GM18511 (cell line): ENCODE data around the gene BBS12.
A peak's percentile ranks its signal among the peaks of the same experiment; 100 is the strongest.
"Not testable (repeated sequence)": the region's sequence is repeated elsewhere in the genome, so short reads cannot be mapped to it uniquely, and the experiment has no call there.

ENCODE experiments used
- ATAC-seq: cut with Tn5 transposase; IDR thresholded peaks from one replicate; pipeline ENCODE4 v1.9.1; 2021; ENCODE audit warnings: mild to moderate bottlenecking, moderate library complexity; ENCODE audit not compliant: unreplicated experiment

BBS12 gene

DNA sequence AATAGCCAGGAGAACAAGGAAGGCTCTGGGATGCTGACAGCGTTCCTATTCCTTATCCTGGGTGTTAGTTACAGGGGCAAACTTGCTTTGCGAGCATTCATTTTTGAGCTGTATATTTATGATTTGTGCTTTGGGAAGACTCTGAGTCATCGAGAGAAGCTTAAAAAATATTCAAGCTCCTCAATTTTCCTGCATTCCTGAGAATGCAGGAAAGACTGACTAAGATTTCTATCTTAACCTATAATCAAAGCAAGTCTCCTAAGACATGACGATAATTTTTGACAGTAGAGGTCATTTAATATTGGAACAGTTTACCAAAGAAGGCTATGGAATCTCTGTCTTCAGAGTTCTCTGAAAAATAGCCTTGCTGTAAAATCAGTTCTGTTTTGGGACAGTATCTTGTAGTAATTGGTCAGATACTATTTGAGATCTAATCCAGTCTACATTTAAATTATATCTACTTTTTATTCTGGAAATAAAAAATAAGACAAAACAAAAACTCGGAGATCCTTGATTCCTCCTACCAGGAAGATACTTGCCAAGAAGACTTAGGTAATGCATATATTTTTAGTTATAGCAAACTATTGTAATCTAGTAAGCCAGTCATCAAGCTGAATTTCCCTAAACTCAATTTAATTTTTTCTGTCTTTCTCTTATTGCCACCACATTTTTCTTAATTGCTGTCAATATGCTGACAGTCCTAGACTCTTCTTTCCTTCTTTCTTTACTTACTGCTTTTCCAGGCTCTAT is 31.7 kb downstream of the BBS12 start:
- no peak for ATAC-seq

DNA sequence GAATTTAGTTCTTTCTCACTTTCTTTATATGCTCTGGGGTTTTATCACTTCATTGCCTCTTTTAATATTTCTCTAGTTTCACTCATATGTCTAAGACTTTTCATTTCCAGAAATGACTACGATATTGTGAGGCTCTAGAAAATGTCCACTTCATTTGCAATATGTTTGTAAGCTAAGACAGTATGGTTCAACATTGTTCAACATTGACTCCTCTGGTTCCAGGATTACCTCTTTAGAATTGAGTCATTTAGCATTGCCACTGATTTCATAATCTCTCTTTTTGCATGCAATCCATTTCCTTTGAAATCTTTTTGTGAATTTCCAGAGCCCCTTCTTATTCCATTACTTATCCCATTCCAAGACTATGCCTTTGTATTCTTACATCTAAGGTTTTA is 32.3 kb downstream of the BBS12 start:
- peak; percentile 92 for ATAC-seq

GRCh38 chr4:122765692-122766352 is 33.3 kb downstream of the BBS12 start:
- ATAC-seq, result no peak

GRCh38 chr4:122766353-122766705 is 33.8 kb downstream of the BBS12 start:
- no peak for ATAC-seq

DNA sequence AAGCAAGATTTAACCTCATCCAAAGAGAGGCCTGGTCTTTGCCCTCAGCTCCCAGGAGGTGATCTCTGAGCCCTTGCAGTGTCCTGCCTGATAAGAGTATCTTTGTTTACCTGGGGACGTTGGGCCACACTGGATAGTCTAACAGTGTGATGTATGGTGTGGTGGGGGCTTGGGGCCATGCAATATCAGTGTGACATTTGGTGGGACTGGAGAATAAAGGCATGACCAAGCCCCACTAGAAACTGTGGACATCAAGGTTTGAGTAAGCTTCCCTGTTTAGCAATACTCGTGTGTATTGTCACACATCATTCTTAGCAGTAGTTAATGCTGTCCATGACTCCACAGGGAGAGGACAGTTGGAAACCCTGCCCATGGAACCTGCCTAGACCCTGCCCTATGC is 34.4 kb downstream of the BBS12 start:
- ATAC-seq, result no peak

- no peak for ATAC-seq
These were observed 39.2 kb downstream of the BBS12 start for GRCh38 chr4:122771724-122772123.

DNA sequence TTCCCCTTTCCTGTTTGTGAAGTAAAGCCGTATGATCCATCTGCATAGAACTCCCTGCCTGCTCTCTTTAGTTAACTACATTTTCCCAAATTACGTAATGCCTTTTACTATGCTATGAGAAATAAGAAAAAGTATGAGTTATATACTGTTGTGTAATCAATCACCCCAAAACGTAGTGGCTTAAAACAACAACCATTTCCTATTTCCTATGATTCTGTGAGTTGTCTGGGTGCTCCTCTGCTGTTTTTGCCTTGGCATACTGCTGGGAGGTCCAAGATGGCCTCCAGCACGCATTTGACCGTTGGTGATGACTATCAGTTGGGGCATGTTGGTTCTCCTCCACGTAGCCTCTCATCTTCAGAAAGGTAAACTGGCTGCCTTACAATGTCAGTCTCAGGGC is 39.8 kb downstream of the BBS12 start:
- no peak for ATAC-seq

DNA sequence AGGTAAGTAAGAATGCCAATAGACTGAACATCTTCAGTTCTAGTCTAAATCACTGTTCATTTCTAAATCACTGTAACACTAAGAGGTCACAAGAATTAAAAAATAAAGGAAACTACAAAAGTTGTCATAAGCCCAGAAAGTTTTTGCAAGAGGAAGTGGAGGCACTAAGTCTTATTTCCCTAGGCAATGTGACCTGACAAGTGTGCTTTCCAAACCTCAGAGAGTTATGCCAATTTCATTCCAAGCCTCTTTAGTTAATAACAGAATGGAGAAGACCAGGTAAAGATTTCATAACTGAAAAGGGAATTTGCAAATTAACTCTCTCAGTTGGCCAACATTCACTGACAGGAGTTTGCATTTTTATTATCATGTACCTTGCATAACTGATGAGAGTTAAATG is 40.5 kb downstream of the BBS12 start:
- ATAC-seq, result no peak

- ATAC-seq, result no peak
These were observed 42.5 kb downstream of the BBS12 start for GRCh38 chr4:122775039-122775438.

DNA sequence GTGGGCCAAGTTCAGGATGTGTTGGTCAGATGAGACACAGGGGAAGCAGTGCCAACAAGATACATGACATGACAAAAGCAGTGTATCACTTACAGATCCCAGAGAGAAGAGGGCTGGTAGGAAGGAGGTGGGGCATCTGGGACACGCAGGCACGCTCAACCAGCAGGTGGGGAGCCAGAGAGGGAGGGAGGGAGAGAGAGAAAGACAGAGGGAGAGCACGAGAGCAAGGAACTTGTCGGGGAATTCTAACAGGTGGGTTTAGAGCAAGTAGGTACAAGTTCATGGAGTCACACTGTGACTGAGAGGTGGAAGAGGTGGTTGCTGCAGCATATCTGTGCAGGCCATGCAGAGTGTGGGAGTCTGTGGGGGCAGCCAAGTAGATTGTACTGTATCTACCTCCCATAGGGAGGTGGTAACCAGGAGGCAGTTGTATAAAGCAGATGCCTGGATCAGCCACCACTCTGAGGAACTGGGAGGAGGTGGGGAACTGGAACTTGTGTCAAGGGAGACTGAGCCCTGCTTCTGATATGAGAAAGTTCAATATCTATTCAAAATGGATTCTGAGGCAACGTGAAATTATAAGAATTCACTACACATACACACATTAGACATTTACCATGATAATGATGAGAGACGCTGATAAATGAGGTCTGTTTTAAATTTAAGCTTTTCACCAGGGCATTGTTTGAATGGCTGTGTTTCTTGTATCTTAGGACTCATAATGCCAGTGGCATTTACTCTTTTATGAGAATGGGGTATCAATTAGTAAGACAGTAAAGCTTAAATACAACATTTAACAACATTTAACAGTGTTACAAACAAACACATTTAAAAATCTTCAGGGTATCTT is 43.7 kb downstream of the BBS12 start:
- no peak for ATAC-seq

- ATAC-seq, result no peak
These were observed 44.4 kb downstream of the BBS12 start for GRCh38 chr4:122776916-122777315.

GRCh38 chr4:122777846-122778673 is 45.6 kb downstream of the BBS12 start:
- no peak for ATAC-seq

DNA sequence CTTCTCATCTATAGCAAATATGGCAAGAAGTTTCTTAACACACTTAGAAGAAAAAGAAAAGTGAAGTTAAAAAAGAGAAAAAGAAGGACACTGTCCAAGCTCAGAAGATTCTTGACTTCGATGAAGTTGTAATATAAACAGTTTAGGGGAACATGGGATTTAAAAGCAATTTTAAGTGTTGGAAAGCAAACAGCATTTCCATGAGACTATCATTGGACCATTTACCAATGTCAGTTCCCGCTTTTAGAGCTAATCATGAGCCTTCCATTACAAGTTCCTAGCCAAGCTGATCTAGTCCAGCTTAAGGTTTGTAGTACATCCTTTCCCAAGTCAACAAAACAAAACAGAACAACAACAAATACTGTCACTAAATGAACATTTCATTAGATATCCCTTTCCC is 49.0 kb downstream of the BBS12 start:
- ATAC-seq, result no peak

DNA sequence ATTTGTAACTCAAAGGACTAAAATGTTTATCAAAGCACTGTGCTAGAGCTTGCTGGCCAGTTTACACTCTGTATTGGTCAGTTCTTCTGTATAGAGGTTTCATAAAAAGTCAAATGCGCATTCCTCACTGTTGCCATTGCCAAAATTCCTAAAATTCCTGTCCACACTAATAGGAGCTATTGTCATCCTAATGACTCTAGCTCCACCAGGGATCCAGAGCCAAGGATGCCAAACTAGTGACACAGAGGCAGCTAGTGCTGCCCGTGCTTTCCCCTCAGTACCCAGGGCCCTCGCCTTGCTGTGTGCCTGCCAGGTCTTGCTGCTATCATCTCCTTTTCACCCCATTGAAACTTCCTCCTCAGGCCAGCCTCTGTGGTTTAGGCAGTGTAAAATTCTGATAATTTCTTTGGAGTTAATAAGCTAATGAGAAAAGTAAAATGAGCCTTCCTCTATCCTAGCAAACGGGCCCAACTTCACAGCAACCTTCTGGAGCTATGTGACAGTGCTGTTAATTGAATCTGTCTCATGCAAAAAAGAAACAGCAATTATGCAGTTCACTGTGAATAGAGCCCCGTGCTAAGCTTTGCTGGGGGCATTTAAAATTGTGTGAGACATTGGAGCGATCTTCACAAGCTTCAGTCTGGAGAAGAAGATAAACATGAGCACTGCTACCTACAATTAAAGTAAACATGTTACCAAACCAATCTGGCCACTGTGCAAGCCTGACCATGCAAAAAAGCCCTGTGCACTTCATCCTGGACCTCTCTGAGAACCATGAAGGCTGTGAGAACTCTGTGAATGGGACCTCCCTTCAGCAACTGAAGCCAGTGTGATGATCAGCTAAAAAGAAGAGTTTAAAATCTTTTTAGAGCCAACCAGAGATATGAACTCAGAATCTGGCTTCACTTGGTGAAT is 51.1 kb downstream of the BBS12 start:
- no peak for ATAC-seq

DNA sequence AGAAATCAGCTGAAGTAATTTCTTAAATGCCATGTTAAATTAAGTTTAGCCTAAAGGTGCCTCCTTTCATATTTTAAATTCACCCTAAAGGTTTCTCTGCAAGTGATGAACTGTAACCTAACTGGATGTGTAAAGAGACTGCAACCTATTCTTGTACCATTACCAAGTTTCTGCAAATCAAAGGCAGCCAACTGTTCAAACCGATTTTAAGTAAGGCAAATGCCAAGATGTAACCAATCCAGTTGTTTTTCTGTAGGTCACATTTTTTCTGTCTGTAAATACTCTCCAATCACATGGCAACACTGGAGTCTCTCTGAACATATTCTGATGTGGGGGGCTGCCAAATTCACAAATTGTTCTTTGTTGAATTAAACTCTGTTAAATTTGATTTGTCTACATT is 51.8 kb downstream of the BBS12 start:
- ATAC-seq, result no peak

DNA sequence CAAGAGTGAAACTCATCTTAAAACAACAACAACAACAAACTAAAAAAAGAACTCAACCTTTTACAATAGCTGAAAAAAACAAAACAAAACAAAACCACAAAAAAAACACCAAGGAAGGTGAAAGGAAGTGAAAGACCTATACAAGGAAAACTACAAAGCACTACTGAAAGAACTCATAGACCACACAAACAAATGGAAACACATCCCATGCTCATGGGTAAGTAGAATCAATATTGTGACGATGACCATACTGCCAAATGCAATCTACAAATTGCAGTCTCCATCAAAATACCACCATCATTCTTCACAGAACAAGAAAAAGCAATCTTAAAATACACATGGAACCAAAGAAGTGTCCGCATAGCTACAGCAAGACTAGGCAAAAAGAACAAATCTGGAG is 52.6 kb downstream of the BBS12 start:
- ATAC-seq, result no peak

GRCh38 chr4:122786296-122786695 is 53.8 kb downstream of the BBS12 start:
- not testable (repeated sequence) for ATAC-seq

- not testable (repeated sequence) for ATAC-seq
These were observed 54.4 kb downstream of the BBS12 start for GRCh38 chr4:122786920-122787319.

DNA sequence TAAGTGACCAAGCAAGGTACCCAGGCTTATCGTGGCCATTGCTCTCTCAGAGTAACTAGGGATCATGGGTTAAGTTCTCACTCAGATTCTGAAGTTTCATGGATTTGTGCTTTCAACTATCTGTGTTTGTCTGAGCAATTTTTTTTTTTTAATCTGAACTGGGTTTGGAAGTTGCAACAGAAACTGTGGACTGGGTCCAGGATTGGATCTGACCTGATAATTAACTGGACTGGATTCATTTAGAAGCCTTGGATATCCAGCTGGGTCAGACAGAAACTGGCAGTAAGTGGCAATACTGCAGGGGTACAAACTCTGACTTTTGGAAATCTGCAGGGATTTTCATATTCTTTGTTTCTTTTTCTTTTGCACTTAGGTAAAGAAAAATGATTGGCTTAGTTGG is 55.4 kb downstream of the BBS12 start:
- no peak for ATAC-seq

DNA sequence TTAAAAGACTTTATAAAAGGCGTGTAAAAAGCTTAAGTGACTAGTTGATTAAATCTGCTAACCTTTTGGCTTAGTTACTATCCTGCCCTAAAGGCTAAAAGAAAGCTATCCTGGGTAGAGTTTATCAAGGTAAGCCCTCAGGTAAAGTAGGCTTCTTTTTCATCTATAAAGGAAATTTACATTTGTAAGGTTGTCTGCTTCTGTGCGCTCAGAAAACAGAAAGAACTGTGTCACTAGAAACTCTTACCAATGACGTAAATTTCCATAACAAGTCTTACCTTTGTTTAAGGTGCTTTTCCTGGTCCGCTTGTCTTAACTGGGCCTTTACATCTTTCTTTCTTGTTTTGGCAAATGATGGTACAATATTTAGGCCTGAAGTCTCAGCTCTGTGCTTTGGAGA is 56.4 kb downstream of the BBS12 start:
- no peak for ATAC-seq
